Parathyroid adenoma (tissue), 2 donors: ENCODE data around the gene P2RX5.

Experiments
- H2AFZ ChIP-seq: fragments of 300-600 bp; sonication (generic); one replicate; pipeline ENCODE4 v1.7.0; 2017; ENCODE audit warnings: antibody characterized with exemption, mild to moderate bottlenecking
- H3K27ac ChIP-seq: fragments of 300-600 bp; sonication (generic); one replicate; pipeline ENCODE4 v1.7.0; 2017
- H3K27me3 ChIP-seq: fragments of 300-600 bp; sonication (generic); one replicate; pipeline ENCODE4 v1.7.0; 2017; ENCODE audit warnings: low read length; ENCODE audit not compliant: control insufficient read depth, insufficient read depth
- H3K36me3 ChIP-seq: fragments of 300-600 bp; sonication (generic); one replicate; pipeline ENCODE4 v1.7.0; 2017; ENCODE audit warnings: low read length; ENCODE audit not compliant: control insufficient read depth, insufficient read depth
- H3K4me1 ChIP-seq: fragments of 300-600 bp; sonication (generic); one replicate; pipeline ENCODE4 v1.7.0; 2017; ENCODE audit warnings: control low read depth
- H3K4me2 ChIP-seq: fragments of 300-600 bp; sonication (generic); one replicate; pipeline ENCODE4 v1.7.0; 2017; ENCODE audit warnings: low read length
- H3K4me3 ChIP-seq: fragments of 300-600 bp; sonication (generic); one replicate; pipeline ENCODE4 v1.7.0; 2017; ENCODE audit warnings: low read depth, low read length
- H3K79me2 ChIP-seq: fragments of 300-600 bp; sonication (generic); one replicate; pipeline ENCODE4 v1.7.0; 2017; ENCODE audit warnings: control low read depth
- H3K9ac ChIP-seq: fragments of 300-600 bp; sonication (generic); one replicate; pipeline ENCODE4 v1.7.0; 2017; ENCODE audit warnings: mild to moderate bottlenecking
- H3K9me3 ChIP-seq: fragments of 300-600 bp; sonication (generic); one replicate; pipeline ENCODE4 v1.7.0; 2017; ENCODE audit warnings: low read length; ENCODE audit not compliant: control insufficient read depth
- TF ChIP-seq, protein P1 (sequence below): fragments of 300-600 bp; sonication (generic); IDR thresholded peaks from one replicate; pipeline ENCODE4 v1.7.0; 2017; ENCODE audit warnings: antibody characterized with exemption, mild to moderate bottlenecking
- donor health status: primary hyperparathyroidism.

P2RX5 gene, protein sequence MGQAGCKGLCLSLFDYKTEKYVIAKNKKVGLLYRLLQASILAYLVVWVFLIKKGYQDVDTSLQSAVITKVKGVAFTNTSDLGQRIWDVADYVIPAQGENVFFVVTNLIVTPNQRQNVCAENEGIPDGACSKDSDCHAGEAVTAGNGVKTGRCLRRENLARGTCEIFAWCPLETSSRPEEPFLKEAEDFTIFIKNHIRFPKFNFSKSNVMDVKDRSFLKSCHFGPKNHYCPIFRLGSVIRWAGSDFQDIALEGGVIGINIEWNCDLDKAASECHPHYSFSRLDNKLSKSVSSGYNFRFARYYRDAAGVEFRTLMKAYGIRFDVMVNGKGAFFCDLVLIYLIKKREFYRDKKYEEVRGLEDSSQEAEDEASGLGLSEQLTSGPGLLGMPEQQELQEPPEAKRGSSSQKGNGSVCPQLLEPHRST

DNA sequence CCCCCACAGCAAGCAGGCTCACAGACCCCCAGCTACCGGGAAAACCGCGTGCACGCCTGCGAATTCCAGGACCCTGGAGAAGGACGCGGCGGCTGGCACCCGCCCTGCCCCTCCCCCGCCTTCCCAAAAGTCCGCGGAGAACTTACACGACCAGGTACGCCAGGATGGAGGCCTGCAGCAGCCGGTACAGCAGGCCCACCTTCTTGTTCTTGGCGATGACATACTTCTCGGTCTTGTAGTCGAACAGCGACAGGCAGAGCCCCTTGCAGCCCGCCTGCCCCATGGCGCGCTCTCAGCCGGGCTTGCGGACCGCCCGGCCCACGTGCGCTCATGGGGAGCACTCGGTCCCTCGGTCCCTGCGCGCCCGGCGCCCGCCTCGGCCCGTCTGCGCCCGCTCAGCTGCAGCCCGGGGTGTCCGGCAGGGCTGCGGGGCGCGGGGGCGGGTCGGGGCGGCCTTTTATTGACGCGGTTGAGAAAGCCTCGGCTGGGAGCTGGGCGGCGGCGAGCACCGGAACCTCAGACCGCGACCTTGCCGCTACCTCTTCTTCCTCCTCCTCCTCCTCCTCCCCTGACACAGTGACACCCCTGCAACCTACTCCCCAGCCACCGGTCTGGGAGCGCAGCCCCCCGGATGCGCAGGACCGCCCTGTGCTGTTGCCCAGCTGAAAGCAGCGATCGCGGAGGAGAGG, at the start of gene P2RX5:
TSS of gene P2RX5 (minus strand) at position 433 of the 689 bp plus-strand sequence. CDS start at position 283, 150 bp downstream.
- Histone ChIP-seq H3K4me3 (peak within 1 kb of the TSS; percentile 44), H3K4me2 (peak within 1 kb of the TSS; percentile 92), H3K9me3 (no peaks in the 10 kb centered on the region), H3K27ac (no peak within 1 kb of the TSS), H3K27me3 (no peaks in the 10 kb centered on the region), H2AFZ (peak within 1 kb of the TSS; percentile 89), H3K9ac (peak within 1 kb of the TSS; percentile 15), H3K79me2 (peaks cover 10% of the 10 kb centered on the region), H3K36me3 (no peaks in the 10 kb centered on the region), H3K4me1 (peaks cover 3% of the 10 kb centered on the region)
- TF ChIP-seq, protein P1, sequence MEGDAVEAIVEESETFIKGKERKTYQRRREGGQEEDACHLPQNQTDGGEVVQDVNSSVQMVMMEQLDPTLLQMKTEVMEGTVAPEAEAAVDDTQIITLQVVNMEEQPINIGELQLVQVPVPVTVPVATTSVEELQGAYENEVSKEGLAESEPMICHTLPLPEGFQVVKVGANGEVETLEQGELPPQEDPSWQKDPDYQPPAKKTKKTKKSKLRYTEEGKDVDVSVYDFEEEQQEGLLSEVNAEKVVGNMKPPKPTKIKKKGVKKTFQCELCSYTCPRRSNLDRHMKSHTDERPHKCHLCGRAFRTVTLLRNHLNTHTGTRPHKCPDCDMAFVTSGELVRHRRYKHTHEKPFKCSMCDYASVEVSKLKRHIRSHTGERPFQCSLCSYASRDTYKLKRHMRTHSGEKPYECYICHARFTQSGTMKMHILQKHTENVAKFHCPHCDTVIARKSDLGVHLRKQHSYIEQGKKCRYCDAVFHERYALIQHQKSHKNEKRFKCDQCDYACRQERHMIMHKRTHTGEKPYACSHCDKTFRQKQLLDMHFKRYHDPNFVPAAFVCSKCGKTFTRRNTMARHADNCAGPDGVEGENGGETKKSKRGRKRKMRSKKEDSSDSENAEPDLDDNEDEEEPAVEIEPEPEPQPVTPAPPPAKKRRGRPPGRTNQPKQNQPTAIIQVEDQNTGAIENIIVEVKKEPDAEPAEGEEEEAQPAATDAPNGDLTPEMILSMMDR: no peak

DNA sequence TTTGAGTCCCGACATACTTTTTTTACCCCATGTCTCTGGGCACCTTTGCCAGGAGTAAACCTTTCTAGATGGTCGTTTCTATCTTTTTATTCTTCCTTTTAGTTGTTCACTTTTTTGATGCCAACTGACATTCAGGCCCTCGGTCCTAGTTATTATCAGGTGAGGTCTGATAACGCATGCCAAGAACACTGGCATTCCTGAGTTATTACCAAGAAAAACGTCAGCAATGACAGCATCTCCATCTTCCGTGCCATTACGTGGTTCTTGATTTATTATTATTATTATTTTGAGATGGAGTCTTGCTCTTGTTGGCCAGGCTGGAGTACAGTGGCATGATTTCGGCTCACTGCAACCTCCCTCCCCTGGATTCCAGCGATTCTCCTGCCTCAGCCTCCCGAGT, 49.1 kb upstream of the P2RX5 start:
- Histone ChIP-seq H3K27ac (no peak overlapping the region), H3K4me2 (no peak overlapping the region), H3K27me3 (no peaks in the 10 kb centered on the region), H3K4me1 (no peaks in the 10 kb centered on the region), H3K79me2 (no peaks in the 10 kb centered on the region), H3K9me3 (no peaks in the 10 kb centered on the region), H3K36me3 (no peaks in the 10 kb centered on the region), H3K9ac (no peak overlapping the region), H3K4me3 (no peak overlapping the region), H2AFZ (no peak overlapping the region)
- TF ChIP-seq, protein P1: no peak

DNA sequence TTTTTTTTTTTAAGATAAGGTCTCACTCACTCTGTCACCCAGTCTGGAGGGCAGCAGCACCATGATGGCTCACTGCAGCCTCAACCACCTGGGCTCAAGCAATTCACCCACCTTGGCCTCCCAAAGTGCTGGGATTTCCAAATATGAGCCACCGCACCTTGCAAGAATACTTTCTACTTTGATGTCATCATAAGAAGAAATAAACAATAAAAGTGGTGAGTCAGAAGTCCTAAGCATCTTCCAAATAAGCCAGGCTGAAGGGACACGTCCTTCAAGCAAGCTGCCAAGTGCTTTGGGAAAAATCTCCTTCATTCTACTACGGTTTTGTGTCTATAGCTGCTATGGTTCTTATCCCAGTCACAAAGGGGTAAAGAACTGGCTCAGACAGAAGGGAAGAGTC, 48.1 kb upstream of the P2RX5 start:
- Histone ChIP-seq H3K79me2 (no peaks in the 10 kb centered on the region), H3K4me1 (peaks cover 1% of the 10 kb centered on the region), H3K4me2 (no peak overlapping the region), H3K36me3 (no peaks in the 10 kb centered on the region), H2AFZ (no peak overlapping the region), H3K9me3 (no peaks in the 10 kb centered on the region), H3K27ac (no peak overlapping the region), H3K4me3 (no peak overlapping the region), H3K27me3 (no peaks in the 10 kb centered on the region), H3K9ac (no peak overlapping the region)
- TF ChIP-seq, protein P1: no peak

DNA sequence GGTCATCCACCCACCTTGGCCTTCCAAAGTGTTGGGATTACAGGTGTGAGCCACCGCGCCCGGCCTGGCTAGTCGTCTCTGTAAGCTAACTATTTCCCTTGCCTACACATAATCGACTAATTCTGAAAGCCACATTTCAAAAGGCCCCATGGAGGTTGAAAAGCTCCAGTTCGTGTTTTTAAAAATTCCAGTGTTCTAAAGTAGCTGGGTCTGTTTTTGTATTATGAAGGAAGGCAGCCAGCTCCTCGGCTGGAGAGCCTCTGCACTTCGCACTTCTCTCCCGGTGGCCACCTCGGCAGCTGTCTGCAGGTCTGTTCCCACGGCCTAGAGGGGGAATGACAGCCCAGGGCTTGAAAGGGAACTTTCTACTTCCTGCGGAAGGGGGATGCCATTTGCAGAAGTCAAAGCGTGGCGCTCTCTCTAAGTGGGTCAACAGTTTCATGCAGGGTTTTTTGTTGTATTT, 44.7 kb upstream of the P2RX5 start:
- H3K27me3 ChIP-seq: no peaks in the 10 kb centered on the region
- no peak overlapping the region for H2AFZ ChIP-seq
- H3K4me3 ChIP-seq: no peak overlapping the region
- H3K79me2 ChIP-seq: no peaks in the 10 kb centered on the region
- no peak overlapping the region for H3K9ac ChIP-seq
- peaks cover 11% of the 10 kb centered on the region for H3K4me1 ChIP-seq
- H3K4me2 ChIP-seq: no peak overlapping the region
- no peaks in the 10 kb centered on the region for H3K9me3 ChIP-seq
- H3K36me3 ChIP-seq: no peaks in the 10 kb centered on the region
- H3K27ac ChIP-seq: no peak overlapping the region
- TF ChIP-seq, protein P1: no peak
